A673 (cell line): ENCODE measurements around the gene ARFGAP2. TPM values are rescaled to one million over a fixed set of nuclear protein-coding genes. Genes with fewer than 3 reads are reported as not detected.
"Not testable (repeated sequence)": the region's sequence is repeated elsewhere in the genome, so short reads cannot be mapped to it uniquely, and the experiment has no call there.

Experiments
- BruUV-seq: library from RNA; stranded (reverse); fragments of 400-500 nt; replicated peaks from 2 replicates; lab custom pipeline; 2021; lab: Mats Ljungman, UMichigan
- CTCF ChIA-PET: fragments of 300-600 bp; sonication (Branson Sonifier 250); formaldehyde crosslinking; loops from one replicate; lab custom pipeline; 2022; ENCODE audit warnings: antibody characterized with exemption; lab: Charles Lee
- POLR2A ChIA-PET: fragments of 300-600 bp; sonication (Branson Sonifier 250); formaldehyde crosslinking; loops from one replicate; lab custom pipeline; 2022; ENCODE audit warnings: antibody characterized with exemption; ENCODE audit not compliant: low non-redundant PET; lab: Charles Lee
- DNase-seq: peaks from one replicate; pipeline ENCODE4 v3.0.0-alpha.2; 2015; ENCODE audit warnings: low spot score
- H3K27ac ChIP-seq: fragments of 200-600 bp; sonication (generic); 2 replicates; pipeline ENCODE4 v1.5.1; 2016; ENCODE audit warnings: mixed run types, low read depth, mild to moderate bottlenecking, mixed read lengths, antibody characterized with exemption, low read length; ENCODE audit not compliant: poor library complexity, severe bottlenecking
- H3K27me3 ChIP-seq: fragments of 200-600 bp; sonication (generic); replicated peaks from 2 replicates; pipeline ENCODE4 v1.6.1; 2017; ENCODE audit warnings: mixed run types, low read depth, mild to moderate bottlenecking, mixed read lengths, antibody characterized with exemption, low read length; ENCODE audit not compliant: insufficient read depth, poor library complexity
- H3K36me3 ChIP-seq: fragments of 200-600 bp; sonication (generic); 2 replicates; pipeline ENCODE4 v1.6.1; 2016; ENCODE audit warnings: mixed run types, mild to moderate bottlenecking, mixed read lengths, antibody characterized with exemption, low read length; ENCODE audit not compliant: insufficient read depth, poor library complexity, severe bottlenecking
- H3K4me1 ChIP-seq: fragments of 200-600 bp; sonication (generic); 2 replicates; pipeline ENCODE4 v1.6.1; 2017; ENCODE audit warnings: mixed run types, mild to moderate bottlenecking, mixed read lengths, antibody characterized with exemption, low read length; ENCODE audit not compliant: insufficient read depth, poor library complexity, severe bottlenecking
- H3K4me3 ChIP-seq: fragments of 200-600 bp; sonication (generic); 2 replicates; pipeline ENCODE4 v1.5.1; 2016; ENCODE audit warnings: low read depth, mixed run types, mild to moderate bottlenecking, mixed read lengths, low read length; ENCODE audit not compliant: poor library complexity, severe bottlenecking
- H3K9me3 ChIP-seq: fragments of 200-600 bp; sonication (generic); 2 replicates; pipeline ENCODE4 v1.6.1; 2016; ENCODE audit warnings: mixed run types, low read depth, mild to moderate bottlenecking, mixed read lengths, antibody characterized with exemption, low read length; ENCODE audit not compliant: poor library complexity, severe bottlenecking
- CTCF ChIP-seq: fragments of 300-800, 200-600 bp; sonication (generic); conservative IDR thresholded peaks from 2 replicates; pipeline ENCODE4 v1.5.1; 2017; ENCODE audit warnings: low read depth, mild to moderate bottlenecking, antibody characterized with exemption, low read length, moderate library complexity, mixed read lengths
- EZH2 ChIP-seq: fragments of 200-600 bp; sonication (generic); IDR thresholded peaks from 2 replicates; pipeline ENCODE4 v1.6.1; 2017; ENCODE audit warnings: borderline replicate concordance, low read depth, mild to moderate bottlenecking, mixed read lengths, antibody characterized with exemption, low read length; ENCODE audit not compliant: poor library complexity, severe bottlenecking
- intact Hi-C: fragments of 100-400 bp; cut with micrococcal nuclease; formaldehyde crosslinking; loops from one replicate; pipeline ENCODE4 v1.10.0; 2022; ENCODE audit not compliant: unreplicated experiment
- total RNA-seq: library from RNA; stranded (reverse); gene quantifications from 2 replicates; pipeline ENCODE4 v1.2.3, GENCODE V29; 2021

Gene ARFGAP2
- total RNA-seq, 1 experiment from 2014 or later, result 179 TPM

GRCh38 chr11:47204637-47204989 is 27.9 kb upstream of the ARFGAP2 start:
- POLR2A ChIA-PET, result interaction anchor here (0.6 kb wide), 1 partner anchor 20 kb away, joined by 6 read pairs; no protein-coding TSS in a partner anchor
- TF ChIP-seq CTCF (no peak), EZH2 (no peak)
- intact Hi-C loops, result no loop called here

DNA sequence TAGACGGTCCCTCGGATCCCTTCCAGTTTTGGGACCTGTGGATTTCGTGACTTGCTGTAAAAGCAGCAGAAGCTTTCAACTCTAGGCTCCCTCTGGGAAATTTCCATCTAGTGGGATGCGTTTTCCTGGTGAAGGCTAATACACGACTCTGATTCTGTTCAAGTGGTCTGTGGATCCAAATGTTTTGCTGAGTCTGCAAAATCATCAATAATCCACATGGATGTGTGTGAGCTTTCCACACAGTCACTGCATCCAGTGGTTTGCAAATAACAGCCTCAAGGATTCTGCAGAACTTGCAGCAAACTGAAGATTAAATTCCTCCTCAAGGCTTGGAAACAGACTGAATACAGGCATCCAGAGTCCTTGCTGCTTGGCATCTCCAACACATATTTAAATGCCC is 25.9 kb upstream of the ARFGAP2 start:
- H3K4me3 ChIP-seq, result no peak overlapping the region
- H3K36me3 ChIP-seq, result no peaks in the 10 kb centered on the region
- no peak for DNase-seq
- intact Hi-C loops, result no loop called here
- ChIA-PET CTCF (interaction anchor here (0.6 to 0.7 kb wide), 2 partner anchors 160 to 579 kb away, joined by 3 to 6 read pairs; no protein-coding TSS in a partner anchor), POLR2A (interaction anchor here (0.6 kb wide), 1 partner anchor 603 kb away, joined by 6 read pairs; no protein-coding TSS in a partner anchor)
- no peak overlapping the region for H3K27ac ChIP-seq
- H3K27me3 ChIP-seq, result no peaks in the 10 kb centered on the region
- no peaks in the 10 kb centered on the region for H3K9me3 ChIP-seq
- TF ChIP-seq CTCF, result no peak
- no peak for TF ChIP-seq EZH2
- no TSS peak for BruUV-seq
- no peaks in the 10 kb centered on the region for H3K4me1 ChIP-seq

More at GRCh38 chr11:47204637-47204989, 27.9 kb upstream of the ARFGAP2 start:
- H3K27ac ChIP-seq, result no peak overlapping the region
- DNase-seq, result peak; percentile 55
- no TSS peak for BruUV-seq
- no peaks in the 10 kb centered on the region for H3K27me3 ChIP-seq
- CTCF ChIA-PET, result no interaction called here
- no peaks in the 10 kb centered on the region for H3K36me3 ChIP-seq
- no peaks in the 10 kb centered on the region for H3K4me1 ChIP-seq
- H3K9me3 ChIP-seq, result no peaks in the 10 kb centered on the region
- no peak overlapping the region for H3K4me3 ChIP-seq

DNA sequence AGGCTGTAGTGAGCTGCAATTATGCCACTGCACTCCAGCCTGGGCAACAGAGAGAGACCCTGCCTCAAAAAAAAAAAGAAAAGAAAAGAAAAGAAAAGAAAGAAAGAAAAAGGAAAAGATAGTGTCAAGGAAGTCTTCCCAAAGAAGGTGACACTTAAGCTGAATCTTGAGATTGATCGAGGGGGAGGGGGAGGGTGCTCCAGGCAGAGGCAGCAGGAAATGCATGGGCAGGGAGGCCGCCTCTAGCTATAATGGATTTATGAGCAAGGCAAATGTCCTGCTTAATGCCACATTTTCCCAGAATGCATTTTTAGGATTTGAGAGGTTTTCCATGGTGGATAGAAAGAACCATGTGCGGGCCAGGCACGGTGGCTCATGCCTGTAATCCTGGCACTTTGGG is 24.3 kb upstream of the ARFGAP2 start:
- POLR2A ChIA-PET, result no interaction called here

GRCh38 chr11:47198161-47198560 is 21.5 kb upstream of the ARFGAP2 start:
- POLR2A ChIA-PET, H3K27ac ChIP-seq, H3K4me3 ChIP-seq, H3K4me1 ChIP-seq, intact Hi-C loops, H3K36me3 ChIP-seq, BruUV-seq, H3K27me3 ChIP-seq, H3K9me3 ChIP-seq, DNase-seq, CTCF ChIA-PET: not testable (repeated sequence)

More for the DNA sequence above, 24.3 kb upstream of the ARFGAP2 start:
- Histone ChIP-seq H3K27me3 (no peaks in the 10 kb centered on the region), H3K4me3 (no peak overlapping the region), H3K36me3 (no peaks in the 10 kb centered on the region), H3K4me1 (no peaks in the 10 kb centered on the region), H3K27ac (no peak overlapping the region), H3K9me3 (no peaks in the 10 kb centered on the region)
- intact Hi-C loops, result no loop called here
- CTCF ChIA-PET, result no interaction called here
- DNase-seq, result peak; percentile 56
- TF ChIP-seq CTCF, result no peak
- no peak for TF ChIP-seq EZH2
- BruUV-seq, result no TSS peak
